Hepatocyte (in vitro differentiated cells): ENCODE measurements around the gene EPHA4. TPM values are rescaled to one million over a fixed set of nuclear protein-coding genes. Genes with fewer than 3 reads are reported as not detected.

Experiments
- DNase-seq: peaks from one replicate; pipeline ENCODE4 v3.0.0-alpha.2; 2016; ENCODE audit warnings: low spot score
- H2AFZ ChIP-seq: fragments of 200-600 bp; sonication (generic); 2 replicates; pipeline ENCODE4 v1.6.0; 2016; ENCODE audit warnings: antibody characterized with exemption, mild to moderate bottlenecking
- H3K27ac ChIP-seq: fragments of 200-600 bp; sonication (generic); 2 replicates; pipeline ENCODE4 v1.5.1; 2016; ENCODE audit warnings: mild to moderate bottlenecking
- H3K27me3 ChIP-seq: fragments of 200-600 bp; sonication (generic); 2 replicates; pipeline ENCODE4 v1.6.1; 2016
- H3K36me3 ChIP-seq: fragments of 200-600 bp; sonication (generic); replicated peaks from 2 replicates; pipeline ENCODE4 v1.5.1; 2016; ENCODE audit warnings: low read depth; ENCODE audit not compliant: insufficient read depth
- H3K4me1 ChIP-seq: fragments of 200-600 bp; sonication (generic); 2 replicates; pipeline ENCODE4 v1.5.1; 2016; ENCODE audit warnings: mild to moderate bottlenecking, moderate library complexity; ENCODE audit not compliant: insufficient read depth
- H3K4me2 ChIP-seq: fragments of 200-600 bp; sonication (generic); 2 replicates; pipeline ENCODE4 v1.6.0; 2016
- H3K4me3 ChIP-seq: fragments of 200-600 bp; sonication (generic); 2 replicates; pipeline ENCODE4 v1.5.1; 2016; ENCODE audit warnings: mild to moderate bottlenecking
- H3K79me2 ChIP-seq: fragments of 200-600 bp; sonication (generic); 2 replicates; pipeline ENCODE4 v1.6.0; 2017; ENCODE audit warnings: mild to moderate bottlenecking
- H3K9me2 ChIP-seq: fragments of 200-600 bp; sonication (generic); replicated peaks from 2 replicates; pipeline ENCODE4 v1.6.0; 2017; ENCODE audit warnings: mild to moderate bottlenecking; ENCODE audit not compliant: insufficient read depth
- H3K9me3 ChIP-seq: fragments of 200-600 bp; sonication (generic); 2 replicates; pipeline ENCODE4 v1.5.1; 2016; ENCODE audit warnings: low read depth, mild to moderate bottlenecking
- H4K20me1 ChIP-seq: fragments of 200-600 bp; sonication (generic); 2 replicates; pipeline ENCODE4 v1.6.0; 2016; ENCODE audit warnings: mild to moderate bottlenecking; ENCODE audit not compliant: insufficient read depth, poor library complexity, severe bottlenecking
- EZH2 ChIP-seq: fragments of 200-600 bp; sonication (generic); IDR thresholded peaks from 2 replicates; pipeline ENCODE4 v1.6.1; 2016; ENCODE audit warnings: antibody characterized with exemption, mild to moderate bottlenecking, borderline replicate concordance
- EZH2phosphoT487 ChIP-seq: fragments of 200-600 bp; sonication (generic); IDR thresholded peaks from one replicate; pipeline ENCODE4 v1.6.1; 2018; ENCODE audit warnings: antibody characterized with exemption, mild to moderate bottlenecking, low read depth, moderate library complexity; ENCODE audit not compliant: unreplicated experiment, severe bottlenecking
- WGBS: methylation state at CpG from one replicate; pipeline ENCODE4 v1.1.6; 2016; ENCODE audit warnings: low lambda C conversion rate; ENCODE audit errors: missing lambda C conversion rate; 5-methylcytosine and 5-hydroxymethylcytosine counted together
- polyA plus RNA-seq: library from polyadenylated mRNA; unstranded; fragments of >200 nt; fragmentation: Nextera tagmentation; extraction: Ambion mirVana; gene quantifications from 2 replicates; pipeline ENCODE4 v1.2.1, GENCODE V29; 2016
- total RNA-seq: library from RNA; depleted of rRNA; stranded (reverse); fragments of >200 nt; gene quantifications from 2 replicates; pipeline ENCODE4 v1.2.3, GENCODE V29; 2014
- TF ChIP-seq, protein P1 (sequence below): fragments of 200-600 bp; sonication (generic); IDR thresholded peaks from 2 replicates; pipeline ENCODE4 v1.5.1; 2016; ENCODE audit warnings: antibody characterized with exemption, mild to moderate bottlenecking; ENCODE audit not compliant: poor library complexity

EPHA4 gene
- total and polyA plus RNA-seq, 2 experiments from 2014 or later = 7.8 to 36.8 TPM

DNA sequence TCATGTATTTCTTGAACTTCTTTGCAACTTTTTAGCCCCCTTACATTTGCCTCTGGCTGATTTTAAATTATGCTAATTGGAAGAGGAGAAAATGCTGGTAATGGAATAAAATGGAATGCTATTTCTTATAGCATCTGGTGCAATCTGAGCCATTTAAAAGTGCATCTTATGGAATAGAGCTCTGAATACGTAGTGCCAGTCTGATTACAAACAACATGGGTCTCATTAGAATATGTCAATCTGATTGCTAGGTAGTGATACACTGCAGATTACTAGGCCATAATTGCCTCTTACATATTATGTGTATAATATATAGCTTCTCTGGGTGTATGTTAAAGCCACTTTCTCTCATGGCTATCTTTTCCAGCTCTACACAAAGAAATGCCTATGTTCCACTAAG is 159.1 kb downstream of the EPHA4 start:
- no peaks in the 10 kb centered on the region for H3K79me2 ChIP-seq
- H3K4me1 ChIP-seq = no peaks in the 10 kb centered on the region
- no peaks in the 10 kb centered on the region for H3K36me3 ChIP-seq
- DNase-seq = no peak
- H4K20me1 ChIP-seq = no peaks in the 10 kb centered on the region
- no peak overlapping the region for H3K4me2 ChIP-seq
- H3K27me3 ChIP-seq = no peaks in the 10 kb centered on the region
- no peak overlapping the region for H3K4me3 ChIP-seq
- TF ChIP-seq, protein P1, sequence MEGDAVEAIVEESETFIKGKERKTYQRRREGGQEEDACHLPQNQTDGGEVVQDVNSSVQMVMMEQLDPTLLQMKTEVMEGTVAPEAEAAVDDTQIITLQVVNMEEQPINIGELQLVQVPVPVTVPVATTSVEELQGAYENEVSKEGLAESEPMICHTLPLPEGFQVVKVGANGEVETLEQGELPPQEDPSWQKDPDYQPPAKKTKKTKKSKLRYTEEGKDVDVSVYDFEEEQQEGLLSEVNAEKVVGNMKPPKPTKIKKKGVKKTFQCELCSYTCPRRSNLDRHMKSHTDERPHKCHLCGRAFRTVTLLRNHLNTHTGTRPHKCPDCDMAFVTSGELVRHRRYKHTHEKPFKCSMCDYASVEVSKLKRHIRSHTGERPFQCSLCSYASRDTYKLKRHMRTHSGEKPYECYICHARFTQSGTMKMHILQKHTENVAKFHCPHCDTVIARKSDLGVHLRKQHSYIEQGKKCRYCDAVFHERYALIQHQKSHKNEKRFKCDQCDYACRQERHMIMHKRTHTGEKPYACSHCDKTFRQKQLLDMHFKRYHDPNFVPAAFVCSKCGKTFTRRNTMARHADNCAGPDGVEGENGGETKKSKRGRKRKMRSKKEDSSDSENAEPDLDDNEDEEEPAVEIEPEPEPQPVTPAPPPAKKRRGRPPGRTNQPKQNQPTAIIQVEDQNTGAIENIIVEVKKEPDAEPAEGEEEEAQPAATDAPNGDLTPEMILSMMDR = no peak
- TF ChIP-seq EZH2 = no peak
- no peak for TF ChIP-seq EZH2phosphoT487
- no peak overlapping the region for H3K27ac ChIP-seq
- H3K9me2 ChIP-seq = no peaks in the 10 kb centered on the region
- H2AFZ ChIP-seq = no peak overlapping the region
- 70% methylated on average over 1 of the region's 1 CpG for WGBS
- H3K9me3 ChIP-seq = no peaks in the 10 kb centered on the region

DNA sequence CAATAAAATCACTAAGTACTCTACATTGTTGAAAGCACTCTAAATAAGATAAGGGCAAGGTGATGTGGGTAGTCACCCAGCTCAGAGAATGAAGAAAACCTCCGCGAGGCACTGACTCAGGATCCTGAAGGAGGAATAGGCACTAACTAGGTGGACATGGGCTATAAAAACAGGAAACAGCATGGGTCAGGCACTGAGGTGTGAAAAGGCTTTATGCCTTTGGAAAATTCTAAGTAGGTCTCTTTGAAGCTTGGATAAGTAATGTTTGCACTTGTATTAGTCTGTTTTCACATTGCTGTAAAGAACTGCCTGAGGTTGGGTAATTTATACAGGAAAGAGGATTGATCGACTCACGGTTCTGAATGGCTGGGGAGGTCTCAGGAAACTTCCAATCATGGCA is 161.6 kb downstream of the EPHA4 start:
- H3K27me3 ChIP-seq = no peaks in the 10 kb centered on the region
- peak; percentile 30 for DNase-seq
- no peaks in the 10 kb centered on the region for H4K20me1 ChIP-seq
- no peak overlapping the region for H2AFZ ChIP-seq
- no peak overlapping the region for H3K4me3 ChIP-seq
- H3K27ac ChIP-seq = no peak overlapping the region
- no peak overlapping the region for H3K4me2 ChIP-seq
- no peaks in the 10 kb centered on the region for H3K79me2 ChIP-seq
- no peaks in the 10 kb centered on the region for H3K9me2 ChIP-seq
- H3K36me3 ChIP-seq = no peaks in the 10 kb centered on the region
- TF ChIP-seq, protein P1 = no peak
- TF ChIP-seq EZH2phosphoT487 = peak; percentile 60
- no peaks in the 10 kb centered on the region for H3K9me3 ChIP-seq
- WGBS = 68% methylated on average over 4 of the region's 4 CpGs
- H3K4me1 ChIP-seq = no peaks in the 10 kb centered on the region

DNA sequence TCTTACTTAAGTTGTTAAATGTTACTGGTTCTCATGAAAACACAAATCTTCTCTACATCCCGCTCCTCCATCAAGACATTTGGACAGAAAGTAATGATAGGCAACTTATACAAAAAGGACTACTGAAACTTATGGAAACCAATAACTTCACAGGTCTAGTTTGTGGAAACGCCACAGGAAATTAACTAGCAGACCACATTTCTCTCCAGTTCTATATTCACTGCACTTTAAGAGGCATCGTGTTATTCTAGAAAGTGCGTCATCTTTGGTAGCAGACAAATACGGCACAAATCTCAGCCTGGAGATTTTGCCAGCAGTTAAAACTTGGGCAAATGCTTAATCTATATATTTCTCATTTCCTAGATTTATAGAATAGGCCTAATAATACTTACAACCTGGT is 164.3 kb downstream of the EPHA4 start:
- no peak for DNase-seq
- TF ChIP-seq EZH2 (no peak), EZH2phosphoT487 (no peak)
- TF ChIP-seq, protein P1 = no peak
- Histone ChIP-seq H3K27ac (no peak overlapping the region), H2AFZ (no peak overlapping the region), H3K4me2 (no peak overlapping the region), H3K4me1 (no peaks in the 10 kb centered on the region), H3K9me2 (no peaks in the 10 kb centered on the region), H4K20me1 (no peaks in the 10 kb centered on the region), H3K27me3 (no peaks in the 10 kb centered on the region), H3K79me2 (no peaks in the 10 kb centered on the region), H3K9me3 (no peaks in the 10 kb centered on the region), H3K36me3 (no peaks in the 10 kb centered on the region), H3K4me3 (no peak overlapping the region)
- WGBS = 94% methylated on average over 5 of the region's 5 CpGs

DNA sequence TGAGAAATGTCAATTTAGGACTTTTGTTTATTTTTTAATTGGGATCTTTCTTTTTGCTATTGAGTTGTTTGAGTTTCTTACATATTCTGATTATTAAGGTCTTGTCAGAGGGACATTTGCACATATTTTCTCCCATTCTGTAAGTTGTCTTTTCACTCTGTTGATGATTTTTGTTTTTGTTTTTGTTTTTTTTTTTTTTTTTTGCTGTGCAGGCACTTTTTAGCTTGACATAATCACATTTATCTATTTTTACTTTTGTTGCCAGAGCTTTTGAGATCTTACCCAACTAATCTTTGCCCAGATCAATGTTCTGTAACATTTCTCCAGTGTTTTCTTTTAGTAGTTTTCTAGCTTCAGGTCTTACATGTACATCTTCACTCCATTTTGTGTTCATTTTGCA is 166.6 kb downstream of the EPHA4 start:
- no peaks in the 10 kb centered on the region for H3K27me3 ChIP-seq
- H3K9me2 ChIP-seq = no peaks in the 10 kb centered on the region
- no peak overlapping the region for H3K27ac ChIP-seq
- no peak for DNase-seq
- H3K79me2 ChIP-seq = no peaks in the 10 kb centered on the region
- no peaks in the 10 kb centered on the region for H4K20me1 ChIP-seq
- H3K9me3 ChIP-seq = no peaks in the 10 kb centered on the region
- H3K36me3 ChIP-seq = no peaks in the 10 kb centered on the region
- no peak for TF ChIP-seq EZH2phosphoT487
- TF ChIP-seq, protein P1 = no peak
- no peak for TF ChIP-seq EZH2
- H2AFZ ChIP-seq = no peak overlapping the region
- no peak overlapping the region for H3K4me3 ChIP-seq
- no peak overlapping the region for H3K4me2 ChIP-seq
- H3K4me1 ChIP-seq = no peaks in the 10 kb centered on the region
